GOT3 (cell line): ENCODE data around the gene TEK.

Source experiments
- DNase-seq: peaks from one replicate; lab custom pipeline; 2025; ENCODE audit warnings: mixed read lengths; lab: John Stamatoyannopoulos, UW

The TEK gene

GRCh38 chr9:27179245-27179865, 70.3 kb downstream of the TEK start:
- no peak for DNase-seq

- DNase-seq = no peak
Measured at GRCh38 chr9:27181381-27181780, 72.4 kb downstream of the TEK start.

- no peak for DNase-seq
Measured at GRCh38 chr9:27182421-27182820, 73.4 kb downstream of the TEK start.

GRCh38 chr9:27183131-27183530, 74.1 kb downstream of the TEK start:
- DNase-seq = no peak

- DNase-seq = no peak
Measured at GRCh38 chr9:27183701-27184100, 74.7 kb downstream of the TEK start.

- DNase-seq = no peak
Measured at GRCh38 chr9:27184556-27185351, 75.7 kb downstream of the TEK start.

- DNase-seq = no peak
Measured at GRCh38 chr9:27188426-27188825, 79.4 kb downstream of the TEK start.

GRCh38 chr9:27189426-27189825, 80.4 kb downstream of the TEK start:
- no peak for DNase-seq

GRCh38 chr9:27192291-27192960, 83.4 kb downstream of the TEK start:
- no peak for DNase-seq

GRCh38 chr9:27193886-27194285, 84.9 kb downstream of the TEK start:
- DNase-seq = no peak

GRCh38 chr9:27194401-27195091, 85.5 kb downstream of the TEK start:
- DNase-seq = no peak

GRCh38 chr9:27195191-27195590, 86.2 kb downstream of the TEK start:
- DNase-seq = no peak

- DNase-seq = no peak
Measured at GRCh38 chr9:27196383-27196782, 87.4 kb downstream of the TEK start.

GRCh38 chr9:27198190-27198589, 89.2 kb downstream of the TEK start:
- DNase-seq = no peak

- DNase-seq = no peak
Measured at GRCh38 chr9:27202056-27202455, 93.0 kb downstream of the TEK start.

GRCh38 chr9:27203783-27204182, 94.8 kb downstream of the TEK start:
- no peak for DNase-seq

GRCh38 chr9:27204578-27204977, 95.6 kb downstream of the TEK start:
- no peak for DNase-seq

GRCh38 chr9:27205198-27205597, 96.2 kb downstream of the TEK start:
- DNase-seq = no peak

GRCh38 chr9:27206041-27206440, 97.0 kb downstream of the TEK start:
- DNase-seq = no peak

GRCh38 chr9:27209034-27209433, 100.0 kb downstream of the TEK start:
- no peak for DNase-seq

GRCh38 chr9:27210588-27210987, 101.6 kb downstream of the TEK start:
- DNase-seq = no peak

- DNase-seq = no peak
Measured at GRCh38 chr9:27212191-27212590, 103.2 kb downstream of the TEK start.

GRCh38 chr9:27212621-27213020, 103.6 kb downstream of the TEK start:
- no peak for DNase-seq
